Activated T-cell treated with anti-CD3 and anti-CD28 coated beads, Interleukin-2, amount 50 U/mL, for 24 hours (primary cell): ENCODE data around the gene MAP4K5.
"Not testable (repeated sequence)": the region's sequence is repeated elsewhere in the genome, so short reads cannot be mapped to it uniquely, and the experiment has no call there.

Source experiments
- DNase-seq: peaks from one replicate; pipeline ENCODE4 v3.0.0-alpha.2; 2020
- H3K27ac Mint-ChIP-seq: 2 replicates; pipeline ENCODE4 v1.8.0; 2020; ENCODE audit warnings: mild to moderate bottlenecking, mixed read lengths
- H3K27me3 Mint-ChIP-seq: 2 replicates; pipeline ENCODE4 v1.8.0; 2020; ENCODE audit warnings: mixed read lengths
- H3K36me3 Mint-ChIP-seq: 2 replicates; pipeline ENCODE4 v1.8.0; 2020; ENCODE audit warnings: low read depth, mixed read lengths
- H3K4me1 Mint-ChIP-seq: 2 replicates; pipeline ENCODE4 v1.8.0; 2020; ENCODE audit warnings: low read depth, mixed read lengths
- H3K4me3 Mint-ChIP-seq: 2 replicates; pipeline ENCODE4 v1.8.0; 2020; ENCODE audit warnings: mild to moderate bottlenecking, moderate library complexity, mixed read lengths
- H3K9me3 Mint-ChIP-seq: 2 replicates; pipeline ENCODE4 v1.8.0; 2020; ENCODE audit warnings: mixed read lengths

Gene MAP4K5

DNA sequence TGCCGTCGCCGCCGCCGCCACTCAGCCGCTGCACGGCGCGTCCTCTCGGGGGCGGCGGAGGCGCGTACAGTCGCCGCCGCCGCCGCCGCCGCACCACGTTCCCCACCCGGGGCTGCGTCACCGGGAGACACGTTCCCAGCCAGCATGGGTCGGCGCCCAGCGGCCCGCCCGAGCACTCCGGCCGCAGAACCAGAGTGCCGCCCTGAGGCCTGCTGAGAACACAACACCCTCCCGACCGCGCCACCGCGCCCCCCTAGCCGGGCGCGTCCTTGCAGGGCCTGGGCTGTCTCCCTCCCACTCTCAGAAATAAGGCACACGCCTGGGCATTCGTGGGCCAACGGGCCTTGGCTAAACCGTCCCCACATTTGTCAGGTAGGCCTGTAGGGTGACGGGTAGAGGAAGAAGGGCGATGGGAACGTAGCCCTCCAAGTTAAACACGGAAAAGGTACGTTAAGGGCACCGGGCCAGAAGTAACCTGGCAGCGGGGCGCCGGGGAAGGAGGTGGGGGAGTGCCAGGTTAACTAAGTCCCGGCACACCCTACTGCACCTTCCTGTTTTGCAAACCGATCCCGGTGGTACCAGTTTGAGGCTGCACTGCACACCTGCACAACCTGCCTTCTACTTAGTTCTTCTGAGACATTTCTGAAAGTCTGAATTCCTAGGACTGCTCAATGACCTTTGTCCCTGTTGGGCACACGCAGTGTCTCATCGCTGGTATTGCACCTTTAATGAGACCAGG is at the start of gene MAP4K5:
MAP4K5 (minus strand) TSS at position 68 of the 739 bp plus-strand sequence. CDS start 520 bp downstream, outside the sequence.
- peaks cover 17% of the 10 kb centered on the region for H3K36me3 Mint-ChIP-seq
- DNase-seq = peak; percentile 92
- H3K27me3 Mint-ChIP-seq = no peaks in the 10 kb centered on the region
- H3K27ac Mint-ChIP-seq = peak within 1 kb of the TSS; percentile 86
- H3K4me1 Mint-ChIP-seq = peaks cover 52% of the 10 kb centered on the region
- H3K4me3 Mint-ChIP-seq = peak within 1 kb of the TSS; percentile 88
- no peaks in the 10 kb centered on the region for H3K9me3 Mint-ChIP-seq

DNA sequence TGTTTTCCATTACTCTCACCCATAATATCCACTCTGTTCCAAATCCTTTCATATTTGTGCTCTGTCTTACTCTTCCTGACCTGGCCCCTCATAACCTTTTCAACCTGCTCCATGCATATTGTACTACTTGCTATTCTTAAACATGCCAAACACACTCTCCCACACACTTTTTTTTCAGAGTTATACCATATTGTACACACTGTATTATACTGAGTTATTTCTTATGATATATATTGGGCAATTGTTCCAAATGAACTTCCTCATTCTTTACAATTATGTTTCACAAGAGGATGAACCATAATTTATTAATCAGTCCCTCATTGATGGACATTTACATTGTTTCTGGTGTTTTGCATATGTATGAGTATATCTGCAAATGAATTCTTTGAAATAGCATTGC is 46.1 kb upstream of the MAP4K5 start:
- Mint-ChIP-seq H3K4me1 (no peaks in the 10 kb centered on the region), H3K4me3 (no peak overlapping the region), H3K9me3 (no peaks in the 10 kb centered on the region), H3K27ac (no peak overlapping the region), H3K27me3 (peaks cover 2% of the 10 kb centered on the region), H3K36me3 (no peaks in the 10 kb centered on the region)
- DNase-seq = no peak

GRCh38 chr14:50577982-50578381 is 45.6 kb upstream of the MAP4K5 start:
- Mint-ChIP-seq H3K27ac (no peak overlapping the region), H3K4me3 (no peak overlapping the region), H3K9me3 (peaks cover under 1% of the 10 kb centered on the region), H3K4me1 (no peaks in the 10 kb centered on the region), H3K27me3 (peaks cover 2% of the 10 kb centered on the region), H3K36me3 (no peaks in the 10 kb centered on the region)
- DNase-seq = no peak

DNA sequence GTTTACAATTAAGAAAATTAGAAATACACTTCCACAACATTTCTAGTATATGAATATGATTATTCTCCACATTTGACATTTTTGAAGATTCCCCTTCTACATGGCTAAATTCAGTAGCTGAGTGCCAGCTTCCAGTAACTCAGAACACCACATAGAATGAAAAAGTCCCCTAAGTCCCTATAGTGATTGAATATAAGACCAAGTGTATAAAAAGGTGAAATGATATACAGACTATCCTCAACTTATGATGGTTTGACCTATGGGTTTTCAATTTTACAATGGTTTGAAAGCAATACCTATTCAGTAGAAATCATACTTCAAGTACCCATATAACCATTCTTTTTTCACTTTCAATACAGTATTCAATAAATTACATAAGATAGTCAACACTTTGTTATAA is 43.4 kb upstream of the MAP4K5 start:
- H3K9me3 Mint-ChIP-seq = peaks cover 14% of the 10 kb centered on the region
- H3K27me3 Mint-ChIP-seq = peaks cover 2% of the 10 kb centered on the region
- peaks cover 6% of the 10 kb centered on the region for H3K36me3 Mint-ChIP-seq
- H3K4me3 Mint-ChIP-seq = no peak overlapping the region
- no peak overlapping the region for H3K27ac Mint-ChIP-seq
- no peak for DNase-seq
- no peaks in the 10 kb centered on the region for H3K4me1 Mint-ChIP-seq

DNA sequence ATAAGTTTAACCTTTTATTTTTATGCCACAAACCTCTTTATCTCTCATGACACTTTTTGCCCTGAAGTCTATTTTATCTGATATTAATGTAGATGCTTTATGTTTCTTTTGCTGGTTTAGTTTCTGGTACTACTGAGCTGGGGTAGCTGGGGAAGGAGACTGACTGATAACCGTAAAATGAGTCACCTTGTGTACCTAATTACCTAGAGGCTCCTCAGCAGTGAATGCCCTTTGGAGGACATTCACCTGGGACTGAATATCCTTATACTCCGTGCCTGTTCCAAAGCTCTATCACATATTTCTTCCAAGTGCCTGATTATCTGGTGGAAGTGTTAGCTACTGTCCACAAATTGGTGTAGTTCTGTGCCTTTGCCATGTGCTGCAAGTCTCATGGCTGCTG is 41.5 kb upstream of the MAP4K5 start:
- H3K9me3 Mint-ChIP-seq = peaks cover 26% of the 10 kb centered on the region
- peaks cover 6% of the 10 kb centered on the region for H3K36me3 Mint-ChIP-seq
- H3K27me3 Mint-ChIP-seq = no peaks in the 10 kb centered on the region
- DNase-seq = no peak
- no peaks in the 10 kb centered on the region for H3K4me1 Mint-ChIP-seq
- no peak overlapping the region for H3K27ac Mint-ChIP-seq
- no peak overlapping the region for H3K4me3 Mint-ChIP-seq

- no peaks in the 10 kb centered on the region for H3K4me1 Mint-ChIP-seq
- no peaks in the 10 kb centered on the region for H3K27me3 Mint-ChIP-seq
- no peak overlapping the region for H3K27ac Mint-ChIP-seq
- H3K4me3 Mint-ChIP-seq = no peak overlapping the region
- peaks cover 30% of the 10 kb centered on the region for H3K9me3 Mint-ChIP-seq
- peaks cover 6% of the 10 kb centered on the region for H3K36me3 Mint-ChIP-seq
- no peak for DNase-seq
Measured at GRCh38 chr14:50569714-50570274, 37.4 kb upstream of the MAP4K5 start.

GRCh38 chr14:50562841-50563240 is 30.5 kb upstream of the MAP4K5 start:
- H3K4me1 Mint-ChIP-seq = peaks cover 11% of the 10 kb centered on the region
- no peaks in the 10 kb centered on the region for H3K9me3 Mint-ChIP-seq
- H3K27me3 Mint-ChIP-seq = peaks cover 40% of the 10 kb centered on the region
- no peak overlapping the region for H3K27ac Mint-ChIP-seq
- no peaks in the 10 kb centered on the region for H3K36me3 Mint-ChIP-seq
- no peak for DNase-seq
- H3K4me3 Mint-ChIP-seq = no peak overlapping the region

DNA sequence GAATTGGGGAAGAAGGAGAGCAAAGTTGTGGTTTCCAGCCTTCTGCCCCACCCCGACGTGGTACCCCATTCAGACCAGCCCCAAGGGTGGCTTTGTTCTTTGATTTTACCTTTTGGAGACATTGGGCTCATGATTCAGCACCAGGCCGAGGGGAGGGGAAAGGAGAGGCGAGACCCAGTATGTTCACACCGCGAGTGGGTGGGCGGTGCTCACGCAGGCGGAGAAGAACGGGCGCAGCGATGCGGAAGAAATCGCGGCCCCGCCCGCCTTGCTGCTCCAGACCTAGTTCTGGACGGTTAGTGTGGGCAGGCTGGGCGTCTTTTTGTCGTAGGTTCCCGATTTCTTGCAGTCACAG is 28.5 kb upstream of the MAP4K5 start:
- Mint-ChIP-seq H3K36me3 (no peaks in the 10 kb centered on the region), H3K4me1 (peaks cover 11% of the 10 kb centered on the region), H3K27ac (no peak overlapping the region), H3K27me3 (peaks cover 56% of the 10 kb centered on the region), H3K9me3 (no peaks in the 10 kb centered on the region), H3K4me3 (peak overlapping the region; percentile 78)
- peak; percentile 73 for DNase-seq

DNA sequence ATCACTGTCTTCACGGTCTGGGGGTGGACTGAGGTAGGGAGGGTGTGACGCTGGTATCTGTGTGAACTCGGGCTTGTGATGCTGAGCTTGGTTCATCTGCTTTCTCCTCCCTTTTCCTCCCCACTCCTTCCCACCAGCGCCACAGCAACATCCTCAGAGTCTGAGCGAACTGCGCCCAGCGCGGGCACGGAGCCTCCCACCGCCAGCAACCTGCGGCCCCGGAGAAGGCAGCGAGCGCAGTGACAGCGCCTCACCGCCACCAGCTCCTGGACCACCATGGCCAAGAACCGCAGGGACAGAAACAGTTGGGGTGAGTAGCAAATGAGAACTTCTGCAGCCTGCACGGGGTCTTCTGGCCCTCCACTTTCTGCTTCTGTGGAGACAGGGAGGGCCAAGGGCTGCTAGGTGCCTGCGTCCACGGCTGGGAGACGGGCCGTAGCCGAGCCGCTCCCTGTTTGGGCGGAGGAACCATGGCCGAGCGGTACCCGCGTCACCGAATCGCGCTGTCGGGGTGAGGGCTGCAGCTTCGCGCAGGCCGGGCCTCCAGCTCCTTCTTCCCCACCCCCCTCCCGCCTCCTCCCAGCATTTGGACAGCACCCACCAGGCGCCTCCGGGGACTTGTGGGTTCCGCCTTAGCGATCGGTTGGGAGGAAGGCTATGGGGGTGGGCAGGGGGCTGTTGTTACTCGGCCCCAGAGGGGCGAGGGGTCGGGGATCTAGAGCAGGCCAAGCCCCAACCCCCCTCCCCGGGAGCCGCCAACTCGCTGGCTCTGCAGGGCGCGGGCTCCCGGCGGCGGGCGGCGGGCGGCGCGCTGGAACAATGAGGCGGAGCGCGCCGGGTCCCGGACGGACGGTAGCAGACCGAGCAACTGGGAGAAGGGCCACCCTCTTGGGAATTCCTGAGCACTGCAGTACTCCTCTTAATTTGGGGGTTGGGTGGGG is 27.9 kb upstream of the MAP4K5 start, which contains the start of gene ATL1:
ATL1 (plus strand) TSS at position 156 of the 941 bp plus-strand sequence; CDS start at position 277, 121 bp downstream.
- H3K4me1 Mint-ChIP-seq = peaks cover 11% of the 10 kb centered on the region
- no peak within 1 kb of the TSS for H3K27ac Mint-ChIP-seq
- peak within 1 kb of the TSS; percentile 78 for H3K4me3 Mint-ChIP-seq
- peak; percentile 69 for DNase-seq
- H3K27me3 Mint-ChIP-seq = peaks cover 62% of the 10 kb centered on the region
- no peaks in the 10 kb centered on the region for H3K9me3 Mint-ChIP-seq
- H3K36me3 Mint-ChIP-seq = no peaks in the 10 kb centered on the region

DNA sequence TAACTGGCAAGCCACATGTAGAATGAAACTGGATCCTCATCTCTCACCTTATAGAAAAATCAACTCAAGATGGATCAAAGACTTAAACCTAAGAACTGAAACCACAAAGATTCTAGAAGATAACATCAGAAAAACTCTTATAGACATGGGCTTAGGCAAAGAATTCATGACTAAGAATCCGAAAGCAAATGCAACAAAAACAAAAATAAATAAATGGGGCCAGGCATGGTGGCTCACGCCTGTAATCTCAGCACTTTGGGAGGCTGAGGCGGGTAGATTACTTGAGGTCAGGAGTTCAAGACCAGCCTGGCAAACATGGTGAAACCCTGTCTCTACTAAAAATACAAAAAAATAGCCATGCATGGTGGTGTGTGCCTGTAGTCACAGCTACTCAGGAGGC is 20.4 kb upstream of the MAP4K5 start:
- H3K36me3 Mint-ChIP-seq, H3K27ac Mint-ChIP-seq, H3K4me3 Mint-ChIP-seq, H3K4me1 Mint-ChIP-seq, DNase-seq: not testable (repeated sequence)
- Mint-ChIP-seq H3K9me3 (peaks cover 16% of the 10 kb centered on the region), H3K27me3 (peaks cover 53% of the 10 kb centered on the region)

DNA sequence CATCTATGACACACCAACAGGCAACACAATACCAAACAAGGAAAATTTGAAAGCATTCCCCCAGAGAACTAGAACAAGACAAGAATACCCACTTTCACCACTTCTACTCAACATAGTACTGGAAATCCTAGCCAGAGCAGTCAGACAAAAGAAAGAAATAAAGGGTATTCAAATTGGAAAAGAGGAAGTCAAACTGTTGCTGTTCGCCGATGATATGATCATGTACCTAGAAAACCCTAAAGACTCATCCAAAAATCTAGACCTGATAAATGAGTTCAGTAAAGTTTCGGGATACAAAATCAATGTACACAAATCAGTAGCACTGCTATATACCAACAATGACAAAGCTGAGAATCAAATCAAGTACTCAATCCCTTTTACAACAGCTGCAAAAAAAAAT is 19.5 kb upstream of the MAP4K5 start:
- Mint-ChIP-seq H3K36me3 (no peaks in the 10 kb centered on the region), H3K9me3 (peaks cover 16% of the 10 kb centered on the region), H3K4me3 (no peak overlapping the region), H3K27me3 (peaks cover 44% of the 10 kb centered on the region), H3K27ac (no peak overlapping the region), H3K4me1 (no peaks in the 10 kb centered on the region)
- DNase-seq = no peak

- Mint-ChIP-seq H3K4me3 (no peak overlapping the region), H3K27ac (no peak overlapping the region), H3K9me3 (peaks cover 16% of the 10 kb centered on the region), H3K4me1 (no peaks in the 10 kb centered on the region), H3K36me3 (no peaks in the 10 kb centered on the region), H3K27me3 (peaks cover 38% of the 10 kb centered on the region)
- no peak for DNase-seq
Measured at GRCh38 chr14:50550294-50550693, 17.9 kb upstream of the MAP4K5 start.

DNA sequence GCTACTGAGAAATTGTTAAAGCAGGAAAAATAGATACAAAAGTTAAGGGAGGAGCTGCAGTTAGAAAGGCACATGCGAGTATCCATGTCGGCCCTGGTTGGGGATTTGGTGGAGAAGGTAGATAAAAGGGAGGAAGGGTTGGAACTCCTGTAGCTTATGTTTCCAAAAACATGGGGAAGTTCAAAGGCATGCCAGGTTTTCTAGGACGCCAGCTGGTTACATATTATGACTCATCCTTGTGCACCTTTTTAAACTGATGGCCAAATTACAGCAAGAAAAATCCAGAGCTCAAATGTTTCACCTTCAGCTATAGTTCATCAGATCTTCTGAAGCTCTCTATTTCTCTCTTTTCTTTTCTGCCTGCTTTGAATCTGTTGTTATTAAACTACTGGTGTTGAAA is 13.2 kb upstream of the MAP4K5 start:
- H3K36me3 Mint-ChIP-seq = no peaks in the 10 kb centered on the region
- DNase-seq = no peak
- no peak overlapping the region for H3K27ac Mint-ChIP-seq
- H3K4me3 Mint-ChIP-seq = no peak overlapping the region
- H3K9me3 Mint-ChIP-seq = peaks cover under 1% of the 10 kb centered on the region
- H3K27me3 Mint-ChIP-seq = peaks cover 14% of the 10 kb centered on the region
- peaks cover 10% of the 10 kb centered on the region for H3K4me1 Mint-ChIP-seq

- Mint-ChIP-seq H3K27ac (no peak overlapping the region), H3K9me3 (no peaks in the 10 kb centered on the region), H3K36me3 (no peaks in the 10 kb centered on the region), H3K27me3 (peaks cover 13% of the 10 kb centered on the region), H3K4me3 (no peak overlapping the region), H3K4me1 (peaks cover 10% of the 10 kb centered on the region)
- DNase-seq = no peak
Measured at GRCh38 chr14:50544911-50545310, 12.5 kb upstream of the MAP4K5 start.
